Skeletal muscle satellite cell (primary cell): ENCODE results near the gene ARHGAP32.
A peak's percentile ranks its signal among the peaks of the same experiment; 100 is the strongest.

ENCODE experiments used
- H3K27me3 ChIP-seq: 2 replicates; pipeline ENCODE4 v1.7.0; 2013; ENCODE audit warnings: low read length; ENCODE audit not compliant: control insufficient read depth, insufficient read depth
- H3K36me3 ChIP-seq: 2 replicates; pipeline ENCODE4 v1.7.0; 2013; ENCODE audit warnings: mild to moderate bottlenecking, control low read depth, low read length; ENCODE audit not compliant: insufficient read depth
- H3K4me1 ChIP-seq: 2 replicates; pipeline ENCODE4 v1.7.0; 2013; ENCODE audit warnings: low read length; ENCODE audit not compliant: control insufficient read depth, insufficient read depth
- H3K4me2 ChIP-seq: 2 replicates; pipeline ENCODE4 v1.7.0; 2013; ENCODE audit warnings: mild to moderate bottlenecking, low read length
- H3K4me3 ChIP-seq: 2 replicates; pipeline ENCODE4 v1.7.0; 2013; ENCODE audit warnings: low read length
- H3K9ac ChIP-seq: 2 replicates; pipeline ENCODE4 v1.7.0; 2013; ENCODE audit warnings: mild to moderate bottlenecking, low read depth, low read length, moderate library complexity
- H3K9me3 ChIP-seq: replicated peaks from 2 replicates; pipeline ENCODE4 v1.7.0; 2013; ENCODE audit warnings: mild to moderate bottlenecking, control low read depth, low read length

The ARHGAP32 gene

GRCh38 chr11:128947773-128948172, 244.4 kb downstream of the ARHGAP32 start:
- Histone ChIP-seq H3K4me2 (no peak overlapping the region), H3K9me3 (no peaks in the 10 kb centered on the region), H3K36me3 (no peaks in the 10 kb centered on the region), H3K4me3 (no peak overlapping the region), H3K4me1 (no peaks in the 10 kb centered on the region), H3K27me3 (no peaks in the 10 kb centered on the region), H3K9ac (no peak overlapping the region)

GRCh38 chr11:128946648-128947047, 245.5 kb downstream of the ARHGAP32 start:
- Histone ChIP-seq H3K4me2 (no peak overlapping the region), H3K27me3 (peaks cover under 1% of the 10 kb centered on the region), H3K36me3 (no peaks in the 10 kb centered on the region), H3K9ac (no peak overlapping the region), H3K4me3 (no peak overlapping the region), H3K9me3 (no peaks in the 10 kb centered on the region), H3K4me1 (no peaks in the 10 kb centered on the region)

DNA sequence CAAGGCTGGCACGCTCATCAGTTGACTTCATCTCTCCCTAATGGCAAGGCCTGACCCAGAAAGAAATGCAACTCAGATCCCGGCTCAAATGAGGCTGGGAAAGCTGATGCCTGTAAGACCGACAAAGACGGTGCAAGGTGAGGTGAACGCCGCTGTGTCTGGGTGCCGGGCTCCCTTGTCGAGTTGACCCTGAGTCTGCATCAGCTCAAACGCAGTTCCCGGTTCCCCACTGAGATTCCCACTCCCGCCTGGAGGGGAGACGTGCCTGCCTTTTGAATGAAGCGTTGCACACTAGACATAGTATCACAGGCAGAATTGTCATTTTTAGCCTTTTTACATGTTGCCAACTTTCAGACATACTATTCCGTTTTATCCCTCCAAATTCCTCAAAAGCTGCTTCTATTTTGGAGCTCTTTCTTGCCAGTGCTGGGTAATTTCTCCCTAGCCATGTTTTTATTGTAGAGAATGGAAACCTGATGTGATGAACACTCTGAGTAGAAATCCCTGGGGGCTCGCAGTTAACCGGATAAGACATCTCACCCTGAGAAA, 248.6 kb downstream of the ARHGAP32 start:
- Histone ChIP-seq H3K4me2 (no peak overlapping the region), H3K27me3 (peaks cover 27% of the 10 kb centered on the region), H3K4me3 (no peak overlapping the region), H3K36me3 (no peaks in the 10 kb centered on the region), H3K9me3 (no peaks in the 10 kb centered on the region), H3K9ac (no peak overlapping the region), H3K4me1 (peaks cover 10% of the 10 kb centered on the region)

GRCh38 chr11:128942817-128943427, 249.2 kb downstream of the ARHGAP32 start, which contains the start of gene TP53AIP1:
Gene TP53AIP1 (minus strand): TSS chr11:128942871. CDS start chr11:128937818, 5,053 bp downstream.
- Histone ChIP-seq H3K4me1 (peaks cover 10% of the 10 kb centered on the region), H3K4me3 (no peak within 1 kb of the TSS), H3K9ac (no peak within 1 kb of the TSS), H3K27me3 (peaks cover 29% of the 10 kb centered on the region), H3K36me3 (no peaks in the 10 kb centered on the region), H3K4me2 (no peak within 1 kb of the TSS), H3K9me3 (no peaks in the 10 kb centered on the region)

DNA sequence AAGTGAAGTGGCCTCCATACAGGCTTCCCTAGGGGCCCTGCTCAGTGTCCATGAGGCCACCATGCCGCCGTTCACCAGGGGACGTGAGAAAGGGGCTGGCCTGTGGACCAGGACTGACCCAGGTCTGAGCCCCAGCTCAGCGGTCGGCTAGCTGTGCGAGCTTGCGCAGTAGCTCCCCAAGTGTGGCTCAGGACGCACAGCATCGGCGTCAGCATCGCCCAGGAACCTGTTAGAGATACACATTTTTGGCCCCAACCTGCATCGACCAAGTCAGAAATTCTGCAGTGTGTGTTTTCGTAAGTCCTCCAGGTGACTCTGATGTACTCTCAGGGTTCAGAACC, 249.9 kb downstream of the ARHGAP32 start:
- Histone ChIP-seq H3K36me3 (no peaks in the 10 kb centered on the region), H3K27me3 (peaks cover 29% of the 10 kb centered on the region), H3K4me3 (no peak overlapping the region), H3K9me3 (no peaks in the 10 kb centered on the region), H3K4me1 (peaks cover 10% of the 10 kb centered on the region), H3K9ac (no peak overlapping the region), H3K4me2 (no peak overlapping the region)

- Histone ChIP-seq H3K27me3 (peaks cover 29% of the 10 kb centered on the region), H3K4me1 (peaks cover 10% of the 10 kb centered on the region), H3K36me3 (no peaks in the 10 kb centered on the region), H3K9ac (no peak overlapping the region), H3K4me3 (no peak overlapping the region), H3K9me3 (no peaks in the 10 kb centered on the region), H3K4me2 (no peak overlapping the region)
Measured at GRCh38 chr11:128941573-128942271, 250.4 kb downstream of the ARHGAP32 start.

GRCh38 chr11:128941110-128941509, 251.0 kb downstream of the ARHGAP32 start:
- Histone ChIP-seq H3K27me3 (peaks cover 29% of the 10 kb centered on the region), H3K9me3 (no peaks in the 10 kb centered on the region), H3K4me2 (no peak overlapping the region), H3K36me3 (no peaks in the 10 kb centered on the region), H3K9ac (no peak overlapping the region), H3K4me3 (no peak overlapping the region), H3K4me1 (peaks cover 10% of the 10 kb centered on the region)

DNA sequence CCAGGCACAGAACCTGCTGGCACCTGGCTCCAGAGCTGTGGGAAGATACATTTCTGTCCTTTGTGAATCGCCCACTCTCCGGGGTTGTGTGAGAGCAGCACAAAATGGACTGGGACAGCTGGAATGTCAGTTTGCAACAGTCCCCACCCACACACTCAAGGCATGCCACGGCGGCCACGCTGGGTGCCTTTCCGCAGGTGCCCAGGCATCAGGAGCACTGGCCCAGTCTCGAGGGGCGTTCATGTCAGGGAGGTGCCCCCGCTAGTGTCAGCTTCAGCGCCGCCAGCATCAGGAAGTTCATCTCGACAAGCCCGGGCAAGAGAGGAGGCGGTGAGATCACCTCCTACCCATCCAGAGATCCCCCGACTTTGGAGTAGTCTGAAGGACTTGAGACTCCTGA, 251.5 kb downstream of the ARHGAP32 start:
- no peak overlapping the region for H3K4me3 ChIP-seq
- H3K9me3 ChIP-seq, result no peaks in the 10 kb centered on the region
- no peak overlapping the region for H3K9ac ChIP-seq
- peak overlapping the region; percentile 28 for H3K4me2 ChIP-seq
- peaks cover 29% of the 10 kb centered on the region for H3K27me3 ChIP-seq
- H3K4me1 ChIP-seq, result peaks cover 10% of the 10 kb centered on the region
- H3K36me3 ChIP-seq, result no peaks in the 10 kb centered on the region

DNA sequence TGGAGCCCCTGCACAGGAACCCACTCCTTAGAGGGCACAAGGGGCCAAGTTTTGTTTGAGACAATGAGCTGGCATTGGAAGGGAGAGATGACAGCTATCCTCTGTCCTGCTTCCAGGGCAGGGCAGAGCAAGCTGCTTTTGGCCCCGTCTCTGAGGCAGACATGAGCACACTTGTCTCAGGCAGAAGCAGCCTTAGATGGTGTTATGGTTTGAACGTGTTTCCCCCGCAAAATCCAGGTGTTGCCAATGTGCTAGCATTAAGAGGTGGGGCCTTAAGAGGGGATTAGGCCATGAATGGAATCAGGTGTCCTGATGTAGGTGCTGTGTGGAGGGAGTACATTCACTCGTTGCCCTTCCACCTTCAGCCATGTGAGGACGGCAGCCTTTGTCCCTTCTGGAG, 252.0 kb downstream of the ARHGAP32 start:
- Histone ChIP-seq H3K9ac (no peak overlapping the region), H3K27me3 (peaks cover 29% of the 10 kb centered on the region), H3K4me1 (peaks cover 10% of the 10 kb centered on the region), H3K4me2 (peak overlapping the region; percentile 28), H3K36me3 (no peaks in the 10 kb centered on the region), H3K9me3 (no peaks in the 10 kb centered on the region), H3K4me3 (no peak overlapping the region)

GRCh38 chr11:128939591-128939990, 252.5 kb downstream of the ARHGAP32 start:
- H3K27me3 ChIP-seq, result peaks cover 29% of the 10 kb centered on the region
- H3K9ac ChIP-seq, result no peak overlapping the region

DNA sequence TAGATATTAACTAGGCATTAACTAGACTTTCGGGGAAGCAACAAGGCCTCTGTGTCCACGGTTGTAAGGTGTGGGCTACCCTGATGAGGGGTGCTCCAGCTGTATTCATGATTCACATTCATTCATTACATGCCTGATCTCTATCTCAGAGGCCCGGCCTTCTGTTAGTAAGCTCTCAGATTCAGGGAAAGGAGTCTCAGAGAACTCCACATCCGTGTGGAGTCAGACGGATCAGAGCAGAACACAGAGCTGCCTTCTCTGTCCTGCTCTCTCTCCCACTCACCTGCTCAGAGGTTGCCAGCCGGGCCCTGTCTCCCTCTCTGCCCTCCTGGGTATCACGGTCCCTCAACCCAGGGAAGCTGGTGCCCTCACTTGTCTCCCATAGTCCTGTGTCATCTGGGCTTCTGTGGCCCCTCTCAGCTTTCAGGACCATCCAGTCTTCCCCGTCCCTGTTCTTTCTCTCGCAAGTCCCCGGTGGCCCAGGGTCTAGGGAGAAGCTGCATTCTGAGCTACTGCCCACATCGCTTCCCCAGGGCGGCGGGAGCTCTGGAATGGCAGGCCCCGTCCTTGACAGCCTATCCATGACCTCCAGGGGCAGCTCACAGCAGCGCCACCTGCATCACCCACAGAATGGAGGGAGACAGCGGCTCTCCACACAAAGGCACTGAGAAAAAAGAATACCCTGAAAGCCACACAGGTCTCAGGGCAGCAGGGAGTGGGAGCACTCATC, 253.8 kb downstream of the ARHGAP32 start:
- no peak overlapping the region for H3K4me2 ChIP-seq
- no peaks in the 10 kb centered on the region for H3K36me3 ChIP-seq
- H3K4me1 ChIP-seq, result peaks cover 10% of the 10 kb centered on the region
- no peak overlapping the region for H3K9ac ChIP-seq
- no peaks in the 10 kb centered on the region for H3K9me3 ChIP-seq
- peaks cover 29% of the 10 kb centered on the region for H3K27me3 ChIP-seq
- no peak overlapping the region for H3K4me3 ChIP-seq

More at GRCh38 chr11:128939591-128939990, 252.5 kb downstream of the ARHGAP32 start:
- H3K4me1 ChIP-seq, result peaks cover 10% of the 10 kb centered on the region
- H3K9me3 ChIP-seq, result no peaks in the 10 kb centered on the region
- H3K36me3 ChIP-seq, result no peaks in the 10 kb centered on the region
- H3K4me3 ChIP-seq, result no peak overlapping the region
- H3K4me2 ChIP-seq, result peak overlapping the region; percentile 11
